Calu3 (cell line): ENCODE measurements around the gene TRIM41. TPM values are rescaled to one million over a fixed set of nuclear protein-coding genes. Genes with fewer than 3 reads are reported as not detected.

Experiments
- BruUV-seq: library from RNA; stranded (reverse); fragments of 400-500 nt; replicated peaks from 2 replicates; lab custom pipeline; 2021; lab: Mats Ljungman, UMichigan
- CTCF ChIA-PET: fragments of 300-600 bp; sonication (Branson Sonifier 250); formaldehyde crosslinking; loops from one replicate; lab custom pipeline; 2022; ENCODE audit warnings: antibody characterized with exemption; lab: Charles Lee
- DNase-seq: peaks from one replicate; pipeline ENCODE4 v3.0.0; 2022
- H3K27ac Mint-ChIP-seq: one replicate; pipeline ENCODE4 v1.8.0; 2022; ENCODE audit warnings: mixed read lengths; ENCODE audit not compliant: unreplicated experiment
- H3K27me3 Mint-ChIP-seq: one replicate; pipeline ENCODE4 v1.8.0; 2022; ENCODE audit warnings: mixed read lengths; ENCODE audit not compliant: unreplicated experiment
- H3K36me3 Mint-ChIP-seq: one replicate; pipeline ENCODE4 v1.8.0; 2022; ENCODE audit warnings: mild to moderate bottlenecking, moderate library complexity, mixed read lengths; ENCODE audit not compliant: insufficient read depth, unreplicated experiment
- H3K4me1 Mint-ChIP-seq: one replicate; pipeline ENCODE4 v1.8.0; 2022; ENCODE audit warnings: mild to moderate bottlenecking, low read depth, mixed read lengths; ENCODE audit not compliant: unreplicated experiment
- H3K4me3 Mint-ChIP-seq: one replicate; pipeline ENCODE4 v1.8.0; 2022; ENCODE audit warnings: mild to moderate bottlenecking, low read depth, moderate library complexity, mixed read lengths; ENCODE audit not compliant: unreplicated experiment
- H3K9me3 Mint-ChIP-seq: one replicate; pipeline ENCODE4 v1.8.0; 2022; ENCODE audit warnings: low read depth, mixed read lengths; ENCODE audit not compliant: unreplicated experiment
- intact Hi-C: fragments of 100-400 bp; cut with micrococcal nuclease; formaldehyde crosslinking; loops from one replicate; pipeline ENCODE4 v1.10.0; 2022; ENCODE audit not compliant: unreplicated experiment
- total RNA-seq: library from RNA; stranded (reverse); gene quantifications from 2 replicates; pipeline ENCODE4 v1.2.3, GENCODE V29; 2022
- TF ChIP-seq, protein P1 (sequence below): fragments of 200-600 bp; IDR thresholded peaks from one replicate; pipeline ENCODE4 v1.8.0; 2022; ENCODE audit warnings: antibody characterized with exemption; ENCODE audit not compliant: unreplicated experiment

The TRIM41 gene
- total RNA-seq, 1 experiment from 2014 or later, result 33.5 TPM

DNA sequence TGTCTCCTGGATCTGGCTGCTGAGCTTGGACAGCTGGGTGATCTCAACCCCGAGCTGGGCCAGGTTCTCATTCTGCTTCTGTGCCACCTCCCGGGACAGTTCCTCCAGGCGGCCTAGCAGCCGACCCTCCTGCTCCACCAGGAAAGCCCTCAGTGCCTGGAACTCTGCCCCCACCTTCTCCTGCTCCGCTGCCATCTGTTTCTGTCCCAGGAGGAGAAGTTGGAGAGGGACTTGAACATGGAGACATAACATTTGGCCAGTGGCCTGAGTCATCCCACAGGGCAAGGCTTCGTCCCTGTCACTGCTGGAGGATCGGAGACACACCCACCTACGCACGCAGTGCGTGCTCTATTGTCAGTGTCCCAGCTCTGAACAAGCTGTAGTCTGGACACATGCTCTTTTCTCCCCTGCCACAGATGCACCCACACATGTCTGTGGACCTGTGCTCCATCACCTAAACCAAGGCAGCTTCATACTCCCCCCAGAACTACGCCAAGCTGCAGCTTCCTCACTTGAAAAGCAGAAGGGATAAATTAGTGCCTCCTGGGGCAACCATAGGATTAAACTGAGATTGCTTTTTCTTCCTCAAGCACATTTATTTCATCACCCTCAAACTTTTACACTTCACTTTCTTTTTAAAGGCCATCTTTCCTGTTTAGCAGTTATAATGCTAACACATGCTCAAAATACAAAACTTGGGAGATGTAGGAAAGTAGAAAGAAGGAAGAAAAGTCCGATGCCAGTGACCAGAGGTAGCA lies 23.0 kb upstream of the TRIM41 start:
- no peak overlapping the region for H3K4me3 Mint-ChIP-seq
- no peak overlapping the region for H3K27ac Mint-ChIP-seq
- no TSS peak for BruUV-seq
- CTCF ChIA-PET, result no interaction called here
- DNase-seq, result no peak
- no peaks in the 10 kb centered on the region for H3K9me3 Mint-ChIP-seq
- peaks cover 27% of the 10 kb centered on the region for H3K4me1 Mint-ChIP-seq
- TF ChIP-seq, protein P1, sequence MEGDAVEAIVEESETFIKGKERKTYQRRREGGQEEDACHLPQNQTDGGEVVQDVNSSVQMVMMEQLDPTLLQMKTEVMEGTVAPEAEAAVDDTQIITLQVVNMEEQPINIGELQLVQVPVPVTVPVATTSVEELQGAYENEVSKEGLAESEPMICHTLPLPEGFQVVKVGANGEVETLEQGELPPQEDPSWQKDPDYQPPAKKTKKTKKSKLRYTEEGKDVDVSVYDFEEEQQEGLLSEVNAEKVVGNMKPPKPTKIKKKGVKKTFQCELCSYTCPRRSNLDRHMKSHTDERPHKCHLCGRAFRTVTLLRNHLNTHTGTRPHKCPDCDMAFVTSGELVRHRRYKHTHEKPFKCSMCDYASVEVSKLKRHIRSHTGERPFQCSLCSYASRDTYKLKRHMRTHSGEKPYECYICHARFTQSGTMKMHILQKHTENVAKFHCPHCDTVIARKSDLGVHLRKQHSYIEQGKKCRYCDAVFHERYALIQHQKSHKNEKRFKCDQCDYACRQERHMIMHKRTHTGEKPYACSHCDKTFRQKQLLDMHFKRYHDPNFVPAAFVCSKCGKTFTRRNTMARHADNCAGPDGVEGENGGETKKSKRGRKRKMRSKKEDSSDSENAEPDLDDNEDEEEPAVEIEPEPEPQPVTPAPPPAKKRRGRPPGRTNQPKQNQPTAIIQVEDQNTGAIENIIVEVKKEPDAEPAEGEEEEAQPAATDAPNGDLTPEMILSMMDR, result no peak
- intact Hi-C loops, result no loop called here
- peaks cover 18% of the 10 kb centered on the region for H3K36me3 Mint-ChIP-seq
- peaks cover 48% of the 10 kb centered on the region for H3K27me3 Mint-ChIP-seq

DNA sequence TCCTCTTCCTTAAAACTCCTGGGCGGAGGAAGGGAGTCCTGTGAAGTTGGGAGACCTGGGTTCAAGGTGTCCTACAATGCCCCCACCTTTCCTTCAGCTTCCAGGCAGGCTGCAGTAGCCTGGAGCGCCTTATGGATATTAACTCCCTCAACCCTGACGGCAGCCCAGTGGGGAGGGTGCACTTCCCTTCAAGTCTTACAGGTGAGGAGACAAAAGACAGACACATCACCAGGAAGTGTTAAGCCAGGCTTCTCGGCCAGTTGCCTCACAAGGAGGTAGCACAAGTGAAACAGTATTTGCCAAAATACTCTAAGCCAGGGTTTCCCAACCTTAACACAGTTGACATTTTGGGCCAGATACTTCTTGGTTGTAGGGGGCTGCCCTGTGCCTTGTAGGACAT lies 22.3 kb upstream of the TRIM41 start:
- Mint-ChIP-seq H3K9me3 (no peaks in the 10 kb centered on the region), H3K4me1 (peaks cover 33% of the 10 kb centered on the region), H3K4me3 (no peak overlapping the region), H3K36me3 (peaks cover 25% of the 10 kb centered on the region), H3K27ac (no peak overlapping the region), H3K27me3 (peaks cover 55% of the 10 kb centered on the region)
- DNase-seq, result no peak
- TF ChIP-seq, protein P1, result no peak
- CTCF ChIA-PET, result no interaction called here
- no TSS peak for BruUV-seq
- intact Hi-C loops, result no loop called here

DNA sequence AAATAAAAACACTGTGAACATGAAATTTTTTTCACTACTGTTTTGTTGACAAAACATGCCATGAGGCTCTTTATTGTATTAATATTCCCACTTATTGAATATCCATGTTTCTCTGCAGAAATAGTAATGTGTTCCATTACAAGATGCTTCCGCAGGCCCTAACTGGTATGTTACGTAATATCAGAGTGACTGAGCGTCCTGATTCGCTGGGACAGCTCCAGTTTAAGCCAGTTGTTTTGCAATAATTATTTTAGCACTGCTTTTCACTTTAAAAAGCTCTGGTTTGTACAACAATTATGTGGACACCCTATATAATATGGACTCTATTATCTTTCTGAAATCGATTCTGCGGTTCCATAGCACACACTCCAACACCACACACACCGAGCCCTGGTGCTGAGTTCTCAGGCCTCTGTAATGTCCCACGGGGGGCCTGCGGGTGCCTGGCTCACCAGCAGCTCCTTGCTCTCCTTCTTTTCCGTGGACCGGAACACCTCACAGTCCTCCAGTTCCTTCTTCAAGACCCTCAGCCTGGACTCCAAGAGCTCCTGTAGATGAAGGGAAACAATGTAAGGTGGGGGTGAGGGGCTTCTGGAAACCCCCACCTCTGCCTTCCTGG lies 19.9 kb upstream of the TRIM41 start:
- H3K4me1 Mint-ChIP-seq, result peaks cover 57% of the 10 kb centered on the region
- intact Hi-C loops, result no loop called here
- CTCF ChIA-PET, result interaction anchor here (1.9 kb wide), 1 partner anchor 15 kb away, joined by 7 read pairs; no protein-coding TSS in a partner anchor
- TF ChIP-seq, protein P1, result no peak
- peak overlapping the region; percentile 75 for H3K4me3 Mint-ChIP-seq
- peaks cover 49% of the 10 kb centered on the region for H3K36me3 Mint-ChIP-seq
- no peaks in the 10 kb centered on the region for H3K9me3 Mint-ChIP-seq
- H3K27me3 Mint-ChIP-seq, result peaks cover 72% of the 10 kb centered on the region
- BruUV-seq, result no TSS peak
- no peak overlapping the region for H3K27ac Mint-ChIP-seq
- DNase-seq, result no peak

DNA sequence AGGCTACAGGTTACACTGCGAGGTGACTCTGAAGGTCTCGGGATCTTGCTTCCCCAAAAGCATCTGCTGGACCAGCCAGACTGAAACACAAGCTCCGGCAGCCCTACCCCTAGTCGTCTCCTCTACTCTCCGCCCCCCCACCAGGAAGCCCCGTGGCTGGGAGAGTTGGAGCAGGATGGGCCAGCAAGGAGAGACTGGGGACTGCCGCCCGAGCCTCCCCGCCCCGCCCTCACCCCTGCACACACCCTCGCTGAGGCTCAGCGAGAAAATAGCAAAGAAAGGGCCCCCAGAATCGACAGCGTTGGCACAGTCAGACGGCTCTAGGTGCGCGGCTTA lies 19.3 kb upstream of the TRIM41 start:
- CTCF ChIA-PET, result interaction anchor here (0.7 to 2.1 kb wide), 3 partner anchors 12 to 821 kb away, joined by 3 to 7 read pairs (median 7); no protein-coding TSS in a partner anchor
- peaks cover 52% of the 10 kb centered on the region for H3K36me3 Mint-ChIP-seq
- no TSS peak for BruUV-seq
- intact Hi-C loops, result no loop called here
- H3K27ac Mint-ChIP-seq, result no peak overlapping the region
- peaks cover 67% of the 10 kb centered on the region for H3K27me3 Mint-ChIP-seq
- H3K4me1 Mint-ChIP-seq, result peaks cover 54% of the 10 kb centered on the region
- TF ChIP-seq, protein P1, result no peak
- no peak for DNase-seq
- peak overlapping the region; percentile 75 for H3K4me3 Mint-ChIP-seq
- H3K9me3 Mint-ChIP-seq, result no peaks in the 10 kb centered on the region
